SIG-M5 treated with dmso at 0.1 percent for 504 hours (cell line): ENCODE results near the gene ANGPTL8.

Experiments
- DNase-seq: peaks from one replicate; lab custom pipeline; 2025; ENCODE audit not compliant: unreplicated experiment; lab: John Stamatoyannopoulos, UW

The ANGPTL8 gene

DNA sequence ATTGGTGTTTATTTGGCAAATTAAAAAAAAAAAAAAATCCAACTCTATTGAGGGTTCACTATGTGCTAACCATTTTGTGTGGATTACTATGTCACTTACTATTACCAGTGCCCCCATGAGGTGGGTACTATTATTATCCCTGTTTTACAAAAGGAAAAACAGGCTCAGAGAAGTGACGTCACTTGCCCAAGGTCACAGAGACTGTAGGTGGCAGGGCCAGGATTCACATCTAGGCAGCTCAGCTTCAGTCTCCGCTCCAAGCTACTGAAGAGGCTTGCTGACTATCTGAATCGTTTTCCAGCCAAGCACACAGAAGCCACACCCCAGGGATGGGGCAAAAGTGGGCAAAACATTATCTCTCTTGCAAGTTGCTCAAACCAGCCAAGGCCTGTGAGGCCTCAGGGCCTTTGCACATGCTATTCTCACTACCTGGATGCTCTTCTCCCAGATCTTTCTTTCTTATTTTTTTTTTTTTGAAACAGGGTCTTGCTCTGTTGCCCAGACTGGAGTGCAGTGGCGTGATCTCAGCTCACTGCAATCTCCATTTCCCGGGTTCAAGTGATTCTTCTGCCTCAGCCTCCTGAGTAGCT is 4.8 kb upstream of the ANGPTL8 start:
- DNase-seq: no peak

DNA sequence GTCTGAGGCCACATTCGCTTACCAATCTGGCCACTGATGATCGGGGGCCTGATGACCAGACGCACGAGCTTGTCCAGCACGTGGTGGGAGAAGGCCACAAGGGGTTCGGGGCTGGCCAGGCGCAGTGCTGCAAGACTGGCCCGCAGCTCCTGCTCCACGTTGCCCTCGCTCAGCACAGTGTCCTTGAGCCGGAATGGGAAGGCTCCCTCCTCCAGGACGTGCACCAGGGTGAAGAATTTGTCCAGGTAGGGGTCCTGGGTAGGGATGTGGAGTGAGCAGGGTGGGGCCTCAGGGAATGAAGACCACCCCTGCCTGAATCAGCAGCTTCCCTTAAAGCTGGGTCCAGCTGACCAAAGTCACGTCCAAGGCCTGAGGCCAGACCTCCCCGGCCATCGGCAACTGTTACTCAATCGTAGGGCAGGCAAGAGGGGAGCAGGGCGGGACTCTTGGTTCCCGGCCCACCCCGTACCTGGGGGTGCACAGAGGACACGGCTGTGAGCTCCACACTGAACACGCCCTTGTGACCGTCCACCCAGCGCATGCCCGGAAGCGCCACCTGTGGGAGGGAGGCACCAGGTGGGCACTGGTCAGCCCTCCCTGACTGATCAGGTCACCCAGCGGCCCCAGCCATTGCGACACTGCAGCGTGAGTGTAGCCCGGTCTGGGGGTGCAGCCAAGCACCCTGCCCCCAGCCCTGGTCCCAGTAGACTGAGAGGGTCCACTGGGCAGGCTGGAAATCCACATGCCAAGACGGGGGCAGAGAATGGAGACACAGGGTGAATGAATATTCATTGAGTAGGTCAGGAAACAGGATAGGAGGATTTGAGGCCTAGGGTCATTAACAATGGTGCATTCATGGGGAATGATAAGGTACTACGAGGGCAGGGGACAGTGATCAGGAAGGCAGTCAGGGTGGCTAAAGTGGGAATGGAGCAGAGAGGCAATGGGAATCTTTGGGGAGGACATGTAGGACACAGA is 2.8 kb upstream of the ANGPTL8 start:
- DNase-seq: no peak

DNA sequence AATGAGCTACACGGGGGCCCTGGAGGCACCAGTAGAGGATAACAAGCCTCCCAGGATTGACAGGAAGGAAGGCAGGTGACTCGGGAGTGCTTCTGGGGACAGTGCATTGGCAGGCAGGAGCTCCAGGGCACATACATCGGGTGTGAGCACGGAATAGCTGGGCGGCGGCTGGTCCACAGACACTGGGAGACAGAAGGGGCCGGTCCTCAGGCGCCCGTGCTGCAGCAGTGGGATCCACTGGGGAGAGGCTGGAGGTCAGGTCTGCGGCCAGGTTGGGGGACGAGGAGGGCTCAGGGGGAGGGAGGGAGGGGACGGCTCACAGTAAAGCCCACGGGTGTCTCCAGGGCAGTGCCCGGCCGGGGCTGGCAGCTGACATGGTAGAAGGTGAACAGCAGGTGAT is 2.1 kb upstream of the ANGPTL8 start:
- DNase-seq: no peak

DNA sequence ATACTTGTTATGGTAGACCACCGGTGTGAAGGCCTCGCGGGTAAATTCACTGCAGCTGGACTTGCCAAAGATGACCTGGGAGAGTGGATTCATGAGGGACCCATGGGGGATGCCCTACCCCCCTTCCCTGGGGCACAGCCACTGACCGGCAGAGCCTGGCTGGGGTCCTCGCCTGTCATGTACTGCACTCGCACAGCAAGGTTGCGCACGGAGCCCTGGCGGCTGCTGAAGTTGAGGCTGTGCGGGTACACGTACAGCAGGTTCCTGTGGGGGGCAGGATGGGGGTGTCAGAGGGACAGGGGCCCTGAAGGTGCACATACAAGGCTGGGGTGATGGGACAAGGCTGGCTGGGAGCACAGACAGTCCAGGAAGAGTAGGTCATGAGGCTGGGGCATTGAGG is 1.4 kb upstream of the ANGPTL8 start:
- DNase-seq: no peak

DNA sequence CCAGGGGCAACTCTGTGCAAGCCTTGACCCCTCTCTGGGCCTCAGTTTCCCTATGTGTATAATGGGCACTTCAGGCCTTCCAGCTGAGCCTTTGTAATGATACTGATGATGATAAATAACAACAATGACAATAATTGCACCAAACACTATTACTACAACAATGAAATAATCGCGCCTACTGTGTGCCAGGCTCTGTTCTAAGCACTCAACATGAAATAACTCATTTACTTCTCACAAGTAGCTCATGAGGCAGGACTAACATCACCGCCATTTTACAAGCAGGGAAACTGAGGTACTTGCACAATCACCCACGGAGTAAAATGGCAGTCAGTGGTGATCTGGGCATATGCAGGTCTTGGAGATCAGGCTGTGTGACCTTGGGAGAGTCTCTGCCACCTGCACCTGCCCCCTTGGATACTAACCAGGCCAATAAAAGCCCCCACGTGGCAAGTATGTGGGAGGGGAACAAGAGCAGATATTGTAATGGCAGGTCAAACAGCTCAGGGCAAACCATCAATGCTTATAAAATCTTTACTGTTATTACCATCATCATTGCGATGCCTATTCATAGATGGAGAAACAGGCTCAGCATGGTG is 540 bp upstream of the ANGPTL8 start:
- DNase-seq: no peak

DNA sequence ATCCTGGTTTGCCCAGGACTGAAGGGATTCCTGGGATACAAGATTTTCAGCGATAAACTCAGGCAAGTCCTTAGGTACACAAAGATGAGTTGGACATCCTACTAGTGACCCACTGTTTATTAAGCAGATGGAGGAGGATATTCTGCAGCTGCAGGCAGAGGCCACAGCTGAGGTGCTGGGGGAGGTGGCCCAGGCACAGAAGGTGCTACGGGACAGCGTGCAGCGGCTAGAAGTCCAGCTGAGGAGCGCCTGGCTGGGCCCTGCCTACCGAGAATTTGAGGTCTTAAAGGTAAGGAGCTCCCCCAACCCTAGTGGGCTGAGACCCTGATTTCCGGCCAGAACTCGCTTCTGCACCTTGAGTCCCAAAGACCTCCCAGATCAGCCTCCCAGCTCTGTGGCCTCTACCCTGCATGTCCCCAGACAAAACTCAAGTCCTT is 607 bp downstream of the ANGPTL8 start:
- DNase-seq: no peak

DNA sequence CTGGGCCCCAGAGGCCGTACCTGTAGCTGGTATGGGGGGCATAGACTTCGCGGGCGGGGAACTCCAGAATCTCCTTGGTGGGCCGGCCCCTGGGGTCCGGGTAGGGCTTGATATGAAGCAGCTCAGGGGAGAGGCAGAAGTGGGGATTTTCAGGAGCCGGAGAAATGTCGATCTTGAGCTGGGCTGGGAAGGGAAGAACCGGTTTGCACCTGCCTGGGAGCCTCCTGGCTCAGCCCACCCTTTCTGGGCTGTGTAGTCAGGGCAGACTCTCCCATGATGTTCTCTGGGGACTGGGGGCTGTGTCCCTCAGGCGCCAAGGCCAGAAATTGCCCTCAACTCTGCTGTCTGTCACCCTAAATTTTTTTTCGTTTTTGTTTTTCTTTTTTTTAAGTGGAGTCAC is 2.6 kb downstream of the ANGPTL8 start:
- no peak for DNase-seq

DNA sequence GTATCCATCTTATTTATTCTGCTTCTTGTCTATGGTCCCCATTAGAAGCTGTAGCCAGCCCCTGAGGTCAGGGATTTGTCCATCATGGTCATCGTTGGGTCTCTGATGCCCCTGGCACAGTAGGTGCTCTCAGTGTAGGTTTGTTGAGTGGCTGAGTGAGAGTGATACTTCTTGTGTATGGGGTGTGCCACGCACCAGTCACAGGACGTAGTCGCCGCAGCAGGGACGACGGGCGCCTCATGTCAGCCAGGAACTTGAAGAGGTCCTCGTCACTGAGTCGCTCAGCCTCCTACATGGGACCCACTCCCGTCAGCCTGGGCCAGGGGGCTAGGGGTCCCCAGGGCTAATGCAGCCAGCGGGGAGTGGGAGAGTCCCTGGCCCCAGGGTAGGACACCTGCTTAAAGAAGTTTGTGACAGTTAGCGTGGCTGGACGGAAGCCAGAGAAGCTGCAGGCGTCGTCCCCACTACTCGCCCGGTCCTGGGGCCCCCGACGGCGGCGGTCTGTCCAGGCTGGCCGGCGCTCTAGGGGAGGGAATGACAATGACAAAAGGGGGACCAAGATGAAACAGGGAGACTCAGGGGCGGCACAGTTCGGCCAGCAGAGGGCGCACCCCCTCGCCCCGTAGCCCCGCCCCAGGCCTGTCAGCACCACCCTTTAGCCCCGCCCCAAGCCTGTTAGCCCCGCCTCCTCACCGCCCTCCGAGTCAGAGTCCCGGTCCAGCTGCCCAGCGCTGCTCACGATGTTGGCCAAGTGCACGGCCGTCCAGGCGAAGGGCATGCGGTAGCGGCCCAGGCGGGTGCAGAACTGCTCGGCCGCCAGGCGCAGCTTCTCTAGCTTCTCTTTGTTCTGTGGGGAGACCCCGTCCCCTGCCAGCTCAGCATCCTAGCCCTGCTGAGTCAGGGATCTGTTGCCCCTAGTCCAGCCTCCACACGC is 3.7 kb downstream of the ANGPTL8 start:
- DNase-seq: peak; percentile 34

DNA sequence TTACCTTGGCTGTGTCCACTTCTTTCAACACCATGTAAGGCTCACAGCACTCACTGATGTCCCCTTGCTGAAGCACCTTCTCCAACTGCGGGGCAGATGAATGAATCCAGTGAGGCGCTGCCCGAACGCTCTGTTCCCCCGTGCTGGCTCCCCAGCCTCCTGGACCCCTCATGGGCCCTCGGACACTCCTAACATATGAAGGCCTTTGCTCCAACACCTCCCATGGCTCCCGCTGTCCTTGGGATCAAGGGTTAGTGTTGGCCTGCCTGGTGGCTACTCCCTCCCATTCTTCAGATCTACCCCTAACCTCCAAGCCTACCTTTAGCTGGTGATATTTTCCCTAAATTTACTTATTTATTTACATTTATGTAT is 4.4 kb downstream of the ANGPTL8 start:
- DNase-seq: no peak

DNA sequence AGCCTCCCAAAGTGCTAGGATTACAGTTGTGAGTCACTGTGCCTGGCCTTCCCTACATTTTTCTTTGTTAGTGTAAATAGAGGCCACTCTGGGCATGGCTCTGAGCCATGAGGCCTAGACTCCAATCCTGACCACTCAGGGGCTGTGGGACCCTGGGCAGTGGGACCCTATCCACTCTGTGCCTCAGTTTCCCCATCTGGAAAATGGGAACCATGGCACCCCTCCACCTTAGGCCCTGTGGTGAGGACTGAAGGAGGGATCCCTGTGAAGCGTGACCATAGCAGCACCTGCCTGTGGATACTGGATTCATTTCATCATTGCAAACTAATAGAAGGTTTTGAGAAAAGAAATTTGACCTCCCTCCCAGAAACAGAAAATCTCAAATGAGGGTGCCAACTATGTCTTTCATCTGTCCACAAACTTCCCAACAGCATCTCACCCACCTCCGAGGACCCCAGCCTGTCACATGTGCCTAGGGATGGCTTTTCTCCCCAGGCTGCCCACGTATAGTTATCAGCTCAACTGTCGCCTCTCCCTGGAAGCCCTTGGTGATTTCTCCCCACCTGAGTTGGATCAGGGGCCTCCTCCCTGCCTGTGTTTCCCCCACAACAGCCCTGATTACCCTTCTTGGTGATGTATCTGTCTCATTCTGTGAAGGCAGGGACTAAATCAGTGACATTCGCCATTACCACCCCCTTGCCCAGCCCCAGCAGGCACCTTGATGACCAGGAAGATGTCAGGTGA is 5.6 kb downstream of the ANGPTL8 start:
- no peak for DNase-seq

DNA sequence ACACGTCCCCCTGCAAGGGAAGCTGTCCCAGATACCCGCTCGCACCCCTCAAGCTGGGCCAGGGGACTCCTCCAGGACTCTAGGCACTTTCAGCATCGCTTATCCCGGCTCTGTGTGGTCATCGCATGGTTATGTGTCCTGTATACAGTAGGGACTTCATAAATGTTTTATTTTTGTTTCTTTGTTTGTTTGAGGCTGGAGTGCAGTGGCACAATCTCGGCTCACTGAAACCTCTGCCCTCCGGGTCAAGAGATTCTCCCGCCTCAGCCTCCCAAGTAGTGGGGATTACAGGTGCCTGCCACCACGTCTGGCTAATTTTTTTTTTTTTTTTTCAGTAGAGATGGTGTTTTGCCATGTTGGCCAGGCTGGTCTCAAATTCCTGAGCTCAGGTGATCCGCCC is 7.5 kb downstream of the ANGPTL8 start:
- DNase-seq: no peak

DNA sequence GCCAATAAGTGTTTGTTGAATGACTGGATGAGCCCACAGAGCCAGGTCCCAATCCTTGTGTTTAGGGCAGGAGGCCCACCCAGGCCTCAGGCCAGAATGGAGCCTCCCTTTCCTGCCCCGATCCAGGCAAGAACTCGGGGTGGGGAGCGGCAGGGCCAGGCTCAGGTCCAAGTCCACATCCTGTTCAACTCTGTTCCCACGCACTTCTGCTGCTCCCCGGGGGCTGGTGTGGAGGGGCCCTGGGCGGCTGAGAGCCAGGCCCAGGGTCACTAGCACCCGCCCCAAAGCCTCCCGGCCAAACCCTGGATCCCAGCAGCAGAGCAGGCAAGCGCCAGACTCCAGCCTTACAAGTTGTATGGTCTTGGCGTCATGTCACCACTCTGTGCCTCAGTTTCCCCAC is 8.0 kb downstream of the ANGPTL8 start:
- DNase-seq: no peak

DNA sequence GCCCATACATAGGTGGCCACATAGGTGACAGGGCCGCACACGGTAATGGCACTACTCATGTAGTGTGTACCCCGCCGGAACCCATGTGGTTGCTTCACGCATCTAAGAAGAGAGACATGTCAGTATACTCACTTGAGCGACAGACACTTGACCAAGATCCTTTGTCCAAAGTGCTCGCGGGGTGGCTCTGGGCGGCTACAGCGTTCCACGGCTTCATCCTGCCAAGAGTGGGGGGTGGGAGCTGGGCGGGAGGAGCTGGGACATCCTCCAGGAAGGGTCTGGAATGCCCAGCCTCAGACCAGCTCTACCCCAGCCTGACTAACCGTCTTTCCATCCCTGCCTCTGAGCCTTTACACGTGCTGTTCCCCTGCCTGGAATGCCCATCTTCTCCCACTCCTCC is 8.5 kb downstream of the ANGPTL8 start:
- no peak for DNase-seq

DNA sequence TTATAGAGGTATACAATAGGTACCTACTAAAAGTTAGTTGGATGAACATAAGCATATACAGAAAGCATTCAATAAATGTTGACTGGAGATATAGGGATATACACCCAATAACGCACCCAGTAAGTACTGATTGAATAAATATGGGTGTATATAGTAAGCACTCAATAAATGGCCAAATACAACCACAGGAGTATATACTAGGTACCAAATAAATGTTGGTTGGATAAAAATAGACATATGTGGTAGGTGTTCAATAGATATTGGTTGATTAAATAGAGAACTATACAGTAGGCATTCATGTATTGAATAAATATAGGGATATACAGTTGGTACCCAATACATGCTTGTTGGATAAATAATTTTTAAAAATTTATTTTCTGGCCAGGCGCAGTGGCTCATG is 9.4 kb downstream of the ANGPTL8 start:
- no peak for DNase-seq

DNA sequence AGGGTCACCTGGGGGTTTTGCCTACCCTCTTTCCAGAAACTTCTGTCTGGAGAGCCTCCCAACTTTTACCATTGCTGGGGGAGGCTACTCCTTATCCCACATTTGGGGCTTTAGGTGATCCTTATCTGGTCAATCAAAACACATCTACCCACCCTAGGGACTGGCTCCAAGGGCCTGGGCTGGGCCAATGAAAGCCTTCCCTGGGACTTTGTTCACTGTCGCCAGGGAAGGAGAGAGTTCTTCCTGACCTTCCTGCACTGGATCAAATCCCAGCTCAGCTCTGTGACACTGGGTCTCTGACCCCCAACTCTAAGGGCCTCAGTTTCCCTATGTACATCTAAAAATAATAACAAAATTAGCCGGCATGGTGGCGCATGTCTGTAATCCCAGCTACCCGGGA is 11.8 kb downstream of the ANGPTL8 start:
- no peak for DNase-seq

DNA sequence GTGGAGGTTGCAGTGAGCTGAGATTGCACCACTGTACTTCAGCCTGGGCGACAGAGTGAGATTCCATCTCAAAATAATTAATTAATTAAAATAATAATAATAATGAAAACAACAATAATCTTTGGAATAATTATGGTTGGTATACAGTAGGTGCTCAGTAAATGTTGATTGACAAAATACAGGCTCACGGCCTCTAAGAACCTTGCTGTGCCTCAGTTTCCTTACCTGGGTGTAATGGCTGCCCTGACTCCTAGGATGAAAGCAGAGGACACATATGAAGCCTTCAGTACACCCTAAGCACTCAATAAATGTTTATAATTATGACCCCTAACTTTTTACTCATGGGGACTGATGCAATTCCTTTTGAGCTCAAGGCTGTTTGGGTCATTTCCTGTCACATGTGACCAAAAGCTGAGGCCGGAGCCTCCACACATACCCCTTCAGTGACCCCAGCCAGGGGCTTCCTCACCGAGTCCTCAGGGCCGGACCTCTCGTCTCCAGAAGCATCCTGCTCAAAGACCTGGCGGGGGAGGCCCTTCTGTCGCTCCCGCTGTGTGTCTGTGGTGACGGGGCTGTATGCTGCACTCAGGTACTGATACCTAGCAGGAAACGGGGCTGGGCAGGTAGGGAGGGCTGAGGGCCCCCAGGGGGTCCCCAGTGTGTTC is 12.4 kb downstream of the ANGPTL8 start:
- no peak for DNase-seq

DNA sequence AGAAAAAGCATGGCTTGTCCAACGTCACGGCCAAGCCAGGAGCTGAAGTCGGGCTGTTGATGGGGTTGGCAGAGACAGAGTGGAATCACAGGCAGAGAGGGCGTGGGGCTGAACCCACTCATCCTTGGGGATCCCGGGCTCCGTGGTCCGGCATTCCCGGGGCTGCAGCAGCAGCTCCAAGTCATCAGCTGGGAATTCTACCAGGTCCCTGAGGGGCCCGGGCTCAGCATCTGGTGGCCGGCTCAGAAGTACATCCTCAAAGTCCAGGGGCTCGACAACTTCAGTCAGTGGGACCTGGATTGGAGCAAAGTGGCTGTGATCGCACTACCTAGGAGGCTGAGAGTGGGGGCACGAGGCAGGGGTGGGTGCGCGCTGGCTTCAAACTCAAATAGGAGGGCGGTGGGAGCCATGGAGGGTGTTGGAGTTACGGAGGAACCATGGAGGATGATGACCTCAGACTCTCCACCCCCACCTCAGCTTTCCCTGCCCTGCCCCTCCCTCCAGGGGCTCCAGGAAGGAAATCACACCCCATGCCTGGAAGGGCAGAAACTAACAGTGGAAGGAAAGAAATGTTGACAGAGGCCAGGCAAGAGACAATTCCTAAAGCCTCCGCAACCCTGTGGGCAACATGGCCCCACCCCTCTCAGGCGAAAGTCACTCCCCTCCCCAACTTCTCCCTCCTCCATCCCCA is 13.4 kb downstream of the ANGPTL8 start:
- no peak for DNase-seq

DNA sequence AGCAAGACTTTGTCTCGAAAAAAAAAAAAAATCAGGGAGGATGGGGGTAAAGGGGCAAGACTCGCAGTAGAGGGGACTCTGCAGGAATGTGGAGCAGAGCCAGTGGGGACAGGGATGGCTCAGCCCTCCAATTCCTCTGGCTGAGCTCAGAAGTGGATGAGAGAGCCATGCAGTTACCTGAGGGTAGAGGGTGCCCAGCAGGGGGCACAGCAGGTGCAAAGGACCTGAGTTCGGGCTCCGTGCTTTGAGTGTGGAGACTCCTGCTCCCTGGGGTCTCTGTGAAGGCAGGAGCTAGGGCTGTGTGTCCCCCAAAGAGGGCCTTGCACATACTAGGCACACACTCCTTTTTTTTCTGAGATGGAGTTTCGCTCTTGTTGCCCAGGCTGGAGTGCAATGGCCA is 15.2 kb downstream of the ANGPTL8 start:
- no peak for DNase-seq

DNA sequence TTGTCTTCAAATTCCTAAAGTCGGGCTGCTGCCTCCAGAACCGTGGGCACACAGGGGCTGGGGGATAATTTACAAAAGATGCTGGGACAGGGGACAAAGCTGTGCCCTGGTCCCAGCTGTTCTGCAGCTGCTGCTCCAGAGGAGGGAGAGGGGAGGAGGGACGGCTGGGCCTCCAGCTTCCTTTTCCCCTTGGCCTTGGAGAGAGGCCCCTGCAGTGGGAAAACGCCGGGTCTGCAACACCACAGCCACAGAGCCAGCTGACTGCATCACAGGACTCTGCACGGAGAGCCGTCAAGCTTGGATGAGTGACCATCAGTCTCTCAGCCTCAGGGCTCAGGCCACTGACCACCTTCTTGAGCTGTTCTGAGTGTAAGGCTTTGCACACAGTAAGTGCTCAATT is 16.8 kb downstream of the ANGPTL8 start:
- no peak for DNase-seq
